ENCODE results near the gene C1GALT1. TPM values are rescaled to one million over a fixed set of nuclear protein-coding genes. Genes with fewer than 3 reads are reported as not detected.
"Not testable (repeated sequence)": the region's sequence is repeated elsewhere in the genome, so short reads cannot be mapped to it uniquely, and the experiment has no call there.

C1GALT1 gene
- total RNA-seq, 1 donor from 2014 or later: 35.8 TPM

DNA sequence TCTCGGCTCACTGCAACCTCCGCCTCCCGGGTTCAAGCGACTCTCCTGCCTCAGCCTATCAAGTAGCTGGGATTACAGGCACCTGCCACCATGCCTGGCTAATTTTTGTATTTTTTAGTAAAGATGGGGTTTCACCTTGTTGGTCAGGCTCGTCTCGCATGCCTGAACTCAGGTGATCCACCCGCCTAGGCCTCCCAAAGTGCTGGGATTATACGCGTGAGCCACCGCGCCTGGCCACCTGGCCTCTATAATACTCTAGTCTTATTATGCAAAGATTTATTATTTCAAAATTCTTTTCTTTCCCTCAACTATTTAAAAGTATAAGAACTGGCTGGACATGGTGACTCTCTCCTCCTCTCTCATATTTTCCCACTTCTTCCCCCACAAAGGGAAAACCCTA is 30.0 kb upstream of the C1GALT1 start:
- no peaks in the 10 kb centered on the region for H3K27me3 Mint-ChIP-seq (ENCODE audit: insufficient read depth)
- intact Hi-C loops (cut with micrococcal nuclease): no loop called here
- no peak overlapping the region for H3K27ac Mint-ChIP-seq
- H3K36me3 Mint-ChIP-seq (ENCODE audit: low read depth): peaks cover 14% of the 10 kb centered on the region
- H3K4me3 Mint-ChIP-seq: no peak overlapping the region
- no peak for DNase-seq (ENCODE audit: low spot score)
- H3K4me1 Mint-ChIP-seq (ENCODE audit: low read depth): peaks cover 17% of the 10 kb centered on the region
- H3K9me3 Mint-ChIP-seq: peaks cover 22% of the 10 kb centered on the region

DNA sequence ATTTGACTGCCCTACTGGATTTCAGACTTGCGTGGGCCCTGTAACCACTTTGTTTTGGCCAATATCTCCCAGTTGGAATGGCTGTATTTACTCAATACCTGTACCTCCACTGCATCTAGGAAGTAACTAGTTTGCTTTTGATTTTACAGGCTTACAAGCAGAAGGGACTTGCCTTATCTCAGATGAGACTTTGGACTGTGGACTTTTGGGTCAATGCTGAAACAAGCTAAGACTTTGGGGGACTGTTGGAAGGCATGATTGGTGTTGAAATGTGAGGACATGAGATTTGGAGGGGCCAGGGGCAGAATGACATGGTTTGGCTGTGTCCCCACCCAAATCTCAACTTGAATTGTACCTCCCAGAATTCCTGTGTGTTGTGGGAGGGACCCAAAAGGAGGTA is 28.0 kb upstream of the C1GALT1 start:
- H3K36me3 Mint-ChIP-seq (ENCODE audit: low read depth): peaks cover 12% of the 10 kb centered on the region
- intact Hi-C loops (cut with micrococcal nuclease); H3K27ac Mint-ChIP-seq; H3K27me3 Mint-ChIP-seq (ENCODE audit: insufficient read depth); DNase-seq (ENCODE audit: low spot score); H3K4me3 Mint-ChIP-seq: not testable (repeated sequence)
- peaks cover 34% of the 10 kb centered on the region for H3K4me1 Mint-ChIP-seq (ENCODE audit: low read depth)
- peaks cover 29% of the 10 kb centered on the region for H3K9me3 Mint-ChIP-seq

DNA sequence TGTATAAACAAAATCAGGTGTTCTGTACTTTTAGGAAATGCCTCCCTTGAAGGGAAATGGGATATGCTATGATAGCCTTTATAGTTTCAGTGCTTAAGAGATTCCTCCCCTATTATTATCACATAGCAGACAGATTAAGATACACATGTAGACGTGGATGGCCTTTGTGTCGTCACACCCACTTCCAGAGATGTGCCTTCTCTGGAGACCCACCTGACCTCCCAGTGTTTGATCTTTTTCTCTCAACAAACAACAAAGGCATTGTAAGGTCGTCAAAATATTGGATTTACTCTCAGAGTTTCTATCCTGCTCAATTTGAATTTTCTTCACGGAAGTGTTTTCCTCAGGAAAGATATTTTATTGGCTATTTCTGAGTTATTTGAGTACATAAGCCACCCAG is 25.7 kb upstream of the C1GALT1 start:
- Mint-ChIP-seq H3K36me3 (ENCODE audit: low read depth) (peaks cover 16% of the 10 kb centered on the region), H3K9me3 (peaks cover 34% of the 10 kb centered on the region), H3K4me3 (peak overlapping the region; percentile 74), H3K4me1 (ENCODE audit: low read depth) (peaks cover 49% of the 10 kb centered on the region), H3K27ac (peak overlapping the region; percentile 87), H3K27me3 (ENCODE audit: insufficient read depth) (no peaks in the 10 kb centered on the region)
- intact Hi-C loops (cut with micrococcal nuclease): loop anchor here (1.0 kb wide), 1 partner anchor 26 kb away; the partner anchor contains the start of gene C1GALT1
- no peak for DNase-seq (ENCODE audit: low spot score)

DNA sequence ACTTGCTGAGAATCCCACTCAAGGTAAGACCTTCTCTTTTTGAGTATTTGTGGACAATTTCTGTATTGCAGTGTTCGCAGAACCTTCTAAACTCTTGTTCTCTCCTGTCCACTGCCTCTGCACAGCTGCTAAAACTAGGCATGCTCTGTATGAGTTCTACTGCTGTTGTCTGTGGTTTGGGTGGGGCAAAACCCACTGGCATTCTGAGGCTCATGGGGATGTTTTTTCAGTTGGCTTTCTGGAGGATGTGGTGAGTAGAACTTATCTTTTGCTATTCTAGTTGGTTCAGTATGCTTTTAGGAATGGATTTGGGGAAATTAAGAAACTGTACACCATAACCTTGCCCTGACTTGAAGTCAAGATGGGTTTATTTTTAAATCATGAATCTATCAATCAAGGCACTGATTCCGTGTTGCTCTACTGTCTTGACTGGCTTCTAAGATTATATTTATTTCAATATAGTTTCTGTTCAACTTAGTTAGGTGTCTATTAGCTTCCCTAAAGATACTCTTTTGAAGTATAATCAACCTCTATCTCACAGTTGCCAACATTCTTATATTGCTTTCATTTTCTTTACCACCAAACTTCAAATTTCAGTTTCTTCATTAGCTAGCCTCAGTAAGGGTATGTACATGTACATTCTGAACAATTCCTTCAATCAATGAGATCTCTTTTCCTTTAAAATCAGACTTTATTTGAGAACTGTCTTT is 25.0 kb upstream of the C1GALT1 start:
- H3K4me1 Mint-ChIP-seq (ENCODE audit: low read depth): peaks cover 49% of the 10 kb centered on the region
- intact Hi-C loops (cut with micrococcal nuclease): loop anchor here (1.0 kb wide), 1 partner anchor 25 kb away; the partner anchor contains the start of gene C1GALT1
- peak; percentile 65 for DNase-seq (ENCODE audit: low spot score)
- H3K27ac Mint-ChIP-seq: peak overlapping the region; percentile 87
- no peaks in the 10 kb centered on the region for H3K27me3 Mint-ChIP-seq (ENCODE audit: insufficient read depth)
- peaks cover 16% of the 10 kb centered on the region for H3K36me3 Mint-ChIP-seq (ENCODE audit: low read depth)
- peak overlapping the region; percentile 74 for H3K4me3 Mint-ChIP-seq
- H3K9me3 Mint-ChIP-seq: peaks cover 34% of the 10 kb centered on the region

DNA sequence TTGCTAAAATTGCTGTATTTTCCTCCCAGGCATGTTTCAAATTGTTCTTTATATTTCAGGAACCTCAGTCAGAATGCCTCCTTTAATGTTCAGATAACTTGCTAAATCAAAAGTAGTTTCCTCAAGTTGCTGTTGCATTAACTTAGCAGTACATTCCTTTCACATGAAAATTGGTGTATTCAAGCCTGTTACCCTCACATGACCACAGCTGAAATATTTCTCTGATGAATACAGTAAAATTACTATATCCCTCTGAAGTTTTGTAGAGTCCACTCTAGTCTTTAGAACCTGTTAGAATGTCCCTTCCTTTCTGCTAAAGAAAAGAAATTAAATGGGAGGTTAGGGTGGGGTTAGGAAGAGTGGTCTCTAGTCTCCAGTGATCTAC is 24.5 kb upstream of the C1GALT1 start:
- H3K27ac Mint-ChIP-seq: peak overlapping the region; percentile 87
- DNase-seq (ENCODE audit: low spot score): no peak
- H3K4me1 Mint-ChIP-seq (ENCODE audit: low read depth): peaks cover 49% of the 10 kb centered on the region
- intact Hi-C loops (cut with micrococcal nuclease): loop anchor here (1.0 kb wide), 1 partner anchor 24 kb away; the partner anchor contains the start of gene C1GALT1
- peaks cover 16% of the 10 kb centered on the region for H3K36me3 Mint-ChIP-seq (ENCODE audit: low read depth)
- peak overlapping the region; percentile 74 for H3K4me3 Mint-ChIP-seq
- no peaks in the 10 kb centered on the region for H3K27me3 Mint-ChIP-seq (ENCODE audit: insufficient read depth)
- peaks cover 31% of the 10 kb centered on the region for H3K9me3 Mint-ChIP-seq

DNA sequence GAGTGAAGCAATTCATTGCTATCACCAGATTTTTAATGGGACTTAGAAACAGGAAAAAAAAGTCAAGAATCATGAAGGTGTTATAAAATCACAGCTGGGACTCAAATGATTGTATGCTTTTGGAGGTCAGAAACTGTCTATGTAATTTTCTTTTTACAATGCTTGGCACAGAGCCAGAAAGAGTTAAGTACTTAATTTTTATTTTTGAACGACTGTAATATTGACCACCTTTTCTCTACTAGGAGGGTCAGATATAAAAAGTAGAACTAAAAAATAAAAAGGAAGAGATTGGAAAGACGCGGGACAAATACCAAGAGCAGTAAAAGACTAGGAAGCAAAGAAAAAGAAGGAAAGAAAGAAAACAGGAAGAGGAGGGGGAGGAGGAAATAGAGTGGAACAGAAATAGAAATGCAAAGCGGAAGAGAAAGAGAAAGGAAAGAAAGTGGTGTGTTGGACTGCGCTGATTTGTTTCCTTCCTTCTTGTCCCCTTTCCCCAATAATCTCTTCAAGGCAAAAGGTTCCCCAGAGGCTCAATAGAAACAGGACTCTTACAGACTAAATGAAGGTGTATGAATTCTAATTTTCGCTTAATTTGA is 23.2 kb upstream of the C1GALT1 start:
- peaks cover 12% of the 10 kb centered on the region for H3K36me3 Mint-ChIP-seq (ENCODE audit: low read depth)
- H3K4me3 Mint-ChIP-seq: peak overlapping the region; percentile 64
- peak overlapping the region; percentile 27 for H3K27ac Mint-ChIP-seq
- H3K27me3 Mint-ChIP-seq (ENCODE audit: insufficient read depth): no peaks in the 10 kb centered on the region
- no peak for DNase-seq (ENCODE audit: low spot score)
- H3K9me3 Mint-ChIP-seq: peaks cover 24% of the 10 kb centered on the region
- H3K4me1 Mint-ChIP-seq (ENCODE audit: low read depth): peaks cover 49% of the 10 kb centered on the region
- intact Hi-C loops (cut with micrococcal nuclease): no loop called here

DNA sequence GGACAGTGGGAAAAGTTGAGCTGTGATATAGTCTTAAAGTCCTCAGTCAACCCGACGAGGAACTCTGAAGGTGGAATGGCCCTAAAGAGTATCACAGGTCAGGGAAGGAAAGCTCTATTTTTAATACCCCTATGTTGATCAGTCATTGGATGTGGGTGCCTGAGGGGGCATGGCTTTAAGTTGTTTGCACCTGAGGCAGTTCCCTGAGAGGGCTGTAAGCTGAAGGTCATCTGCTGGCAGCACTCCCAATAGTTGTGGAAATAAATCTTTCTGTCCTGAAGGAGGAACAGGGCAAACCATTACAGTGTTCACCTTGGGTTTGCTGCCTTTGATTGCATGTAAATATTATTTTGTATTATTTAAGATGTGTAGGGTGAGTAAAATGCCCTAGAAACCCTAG is 17.8 kb upstream of the C1GALT1 start:
- Mint-ChIP-seq H3K4me3 (no peak overlapping the region), H3K36me3 (ENCODE audit: low read depth) (peaks cover 11% of the 10 kb centered on the region), H3K4me1 (ENCODE audit: low read depth) (peaks cover 21% of the 10 kb centered on the region), H3K9me3 (peaks cover 13% of the 10 kb centered on the region), H3K27ac (no peak overlapping the region), H3K27me3 (ENCODE audit: insufficient read depth) (no peaks in the 10 kb centered on the region)
- intact Hi-C loops (cut with micrococcal nuclease): no loop called here
- DNase-seq (ENCODE audit: low spot score): no peak

DNA sequence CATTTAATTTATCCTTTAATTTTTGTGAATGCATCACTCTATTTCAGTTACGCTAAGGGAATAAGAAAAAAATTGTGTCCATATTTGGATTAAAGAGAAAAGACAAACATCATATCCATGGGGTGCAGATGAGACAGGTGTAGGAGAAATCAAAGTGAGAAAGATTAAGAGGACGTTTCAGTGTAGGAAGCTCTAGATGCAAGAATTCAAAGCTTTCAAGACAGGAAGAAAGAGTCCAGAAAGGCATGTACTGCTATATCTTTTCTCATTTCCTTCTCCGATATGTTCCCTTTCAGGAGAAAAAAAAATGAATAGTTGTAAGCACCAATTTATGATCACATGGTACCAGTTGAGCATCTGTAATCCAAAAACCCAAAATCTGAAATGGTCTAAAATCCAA is 17.0 kb upstream of the C1GALT1 start:
- H3K27me3 Mint-ChIP-seq (ENCODE audit: insufficient read depth): no peaks in the 10 kb centered on the region

DNA sequence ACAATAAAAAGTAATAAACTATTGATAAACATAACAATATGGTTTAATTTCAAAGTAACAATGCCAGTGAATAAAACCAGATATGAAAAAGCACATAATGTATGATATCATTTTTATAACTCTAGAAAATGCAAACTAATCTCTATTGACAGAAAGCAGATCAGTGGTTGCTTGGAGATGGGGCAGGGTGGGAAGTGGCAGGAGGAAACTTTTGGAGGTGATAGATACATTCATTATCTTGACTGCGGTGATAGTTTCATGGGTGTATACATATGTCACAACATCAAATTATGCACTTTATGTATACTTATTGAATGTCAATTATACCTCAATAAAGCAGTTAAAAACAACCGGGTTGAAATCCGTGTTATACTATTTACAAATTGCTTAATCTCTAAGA is 16.0 kb upstream of the C1GALT1 start:
- Mint-ChIP-seq H3K36me3 (ENCODE audit: low read depth) (peaks cover 7% of the 10 kb centered on the region), H3K4me1 (ENCODE audit: low read depth) (peaks cover 9% of the 10 kb centered on the region)
- intact Hi-C loops (cut with micrococcal nuclease): no loop called here

More for the DNA sequence above, 17.0 kb upstream of the C1GALT1 start:
- Mint-ChIP-seq H3K9me3 (peaks cover 14% of the 10 kb centered on the region), H3K4me1 (ENCODE audit: low read depth) (peaks cover 13% of the 10 kb centered on the region), H3K36me3 (ENCODE audit: low read depth) (peaks cover 8% of the 10 kb centered on the region), H3K4me3 (no peak overlapping the region), H3K27ac (no peak overlapping the region)
- no peak for DNase-seq (ENCODE audit: low spot score)
- intact Hi-C loops (cut with micrococcal nuclease): no loop called here

DNA sequence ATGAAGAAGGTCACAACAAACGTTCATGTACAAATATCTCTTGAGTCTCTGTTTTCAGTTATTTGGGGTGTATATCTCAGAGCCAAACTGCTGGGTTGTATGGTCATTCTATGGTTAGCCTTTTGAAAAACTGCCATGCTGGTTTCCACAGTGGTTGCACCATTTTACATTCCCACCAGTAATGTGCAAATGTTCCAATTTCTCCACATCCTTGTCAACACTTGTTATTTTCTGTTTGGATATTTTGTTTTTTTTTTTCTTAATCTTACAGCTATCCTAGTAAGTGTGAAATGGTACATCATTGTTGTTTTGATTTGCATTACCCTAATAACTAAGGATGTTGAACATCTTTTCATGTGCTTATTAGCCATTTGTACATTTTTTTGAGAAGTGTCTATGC is 13.0 kb upstream of the C1GALT1 start:
- H3K9me3 Mint-ChIP-seq: peaks cover 34% of the 10 kb centered on the region
- H3K27me3 Mint-ChIP-seq (ENCODE audit: insufficient read depth): no peaks in the 10 kb centered on the region
- peaks cover 9% of the 10 kb centered on the region for H3K4me1 Mint-ChIP-seq (ENCODE audit: low read depth)
- DNase-seq (ENCODE audit: low spot score): no peak
- intact Hi-C loops (cut with micrococcal nuclease): no loop called here
- H3K4me3 Mint-ChIP-seq: no peak overlapping the region
- H3K27ac Mint-ChIP-seq: no peak overlapping the region
- peaks cover 10% of the 10 kb centered on the region for H3K36me3 Mint-ChIP-seq (ENCODE audit: low read depth)

More for the DNA sequence above, 16.0 kb upstream of the C1GALT1 start:
- DNase-seq (ENCODE audit: low spot score): no peak
- Mint-ChIP-seq H3K27ac (no peak overlapping the region), H3K9me3 (peaks cover 20% of the 10 kb centered on the region), H3K4me3 (no peak overlapping the region), H3K27me3 (ENCODE audit: insufficient read depth) (no peaks in the 10 kb centered on the region)

DNA sequence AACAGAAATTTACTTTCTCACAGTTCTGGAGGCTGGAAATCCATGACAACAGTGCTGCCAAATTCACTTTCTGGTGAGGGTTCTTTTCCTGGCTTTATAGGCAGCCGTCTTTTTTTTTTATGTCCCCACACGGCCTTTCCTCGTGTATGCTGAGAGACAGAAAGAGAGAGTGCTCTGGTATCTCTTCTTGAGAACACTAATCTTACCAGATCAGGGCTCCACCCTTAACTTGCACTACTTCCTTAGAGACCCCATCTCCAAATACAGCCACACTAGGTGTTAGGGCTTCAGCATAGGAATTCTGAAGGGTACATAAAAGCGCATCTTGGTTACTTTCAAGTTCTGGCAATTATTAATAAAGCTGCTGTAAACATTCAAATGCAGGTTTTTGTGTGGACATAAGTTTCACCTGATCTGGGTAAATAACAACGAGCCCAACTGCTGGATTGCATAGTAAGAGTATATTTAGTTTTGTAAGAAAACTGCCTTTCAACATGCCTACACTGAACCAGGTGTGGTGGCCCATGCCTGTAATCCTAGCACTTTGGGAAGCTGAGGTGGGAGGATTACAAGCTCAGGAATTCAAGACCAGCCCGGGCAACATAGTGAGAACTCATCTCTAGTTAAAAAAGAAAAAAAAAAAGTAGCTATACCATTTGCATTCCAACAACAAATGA is 8.2 kb upstream of the C1GALT1 start:
- no peak for DNase-seq (ENCODE audit: low spot score)
- H3K4me3 Mint-ChIP-seq: no peak overlapping the region
- H3K36me3 Mint-ChIP-seq (ENCODE audit: low read depth): peaks cover 9% of the 10 kb centered on the region
- peaks cover 32% of the 10 kb centered on the region for H3K9me3 Mint-ChIP-seq
- H3K27me3 Mint-ChIP-seq (ENCODE audit: insufficient read depth): no peaks in the 10 kb centered on the region
- intact Hi-C loops (cut with micrococcal nuclease): no loop called here
- no peak overlapping the region for H3K27ac Mint-ChIP-seq
- H3K4me1 Mint-ChIP-seq (ENCODE audit: low read depth): peaks cover 13% of the 10 kb centered on the region

DNA sequence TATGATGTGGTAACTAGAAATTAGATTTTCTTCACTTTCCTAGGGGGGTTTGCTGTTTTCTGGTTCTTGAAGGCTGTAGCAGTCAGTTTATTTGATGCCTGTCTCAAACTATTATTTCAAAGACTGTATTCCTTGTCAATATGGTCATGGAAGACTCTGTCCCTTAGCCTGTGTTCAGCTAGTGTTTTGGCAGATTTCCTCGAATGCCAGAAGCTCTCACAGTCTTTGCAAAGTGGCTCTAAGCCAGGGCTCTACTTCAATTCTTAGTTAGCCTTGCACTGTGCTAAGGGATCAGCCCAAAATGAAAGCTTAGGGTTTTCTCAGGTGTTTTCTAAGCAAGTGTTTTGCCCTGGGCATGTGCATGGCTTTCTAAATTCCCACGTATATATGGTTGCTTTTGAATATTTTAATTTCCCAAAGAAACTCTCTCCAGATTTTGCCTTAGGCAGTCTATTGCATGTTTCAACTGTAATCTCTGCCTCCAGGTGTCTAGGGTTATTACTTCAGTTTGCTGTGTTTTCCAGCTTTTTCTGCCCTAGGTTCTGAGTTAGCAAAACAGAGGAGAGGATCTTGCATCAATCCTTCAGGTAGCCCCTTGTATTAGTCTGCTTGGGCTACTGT is 7.2 kb upstream of the C1GALT1 start:
- no peak overlapping the region for H3K4me3 Mint-ChIP-seq
- H3K4me1 Mint-ChIP-seq (ENCODE audit: low read depth): peaks cover 13% of the 10 kb centered on the region

More for the DNA sequence above, 7.2 kb upstream of the C1GALT1 start:
- Mint-ChIP-seq H3K36me3 (ENCODE audit: low read depth) (peaks cover 12% of the 10 kb centered on the region), H3K27me3 (ENCODE audit: insufficient read depth) (no peaks in the 10 kb centered on the region), H3K9me3 (peaks cover 25% of the 10 kb centered on the region), H3K27ac (no peak overlapping the region)
- DNase-seq (ENCODE audit: low spot score): no peak
- intact Hi-C loops (cut with micrococcal nuclease): no loop called here
